Sigmoid colon (tissue), 4 donors: ENCODE results near the gene TIMP3.

Experiments used
- CTCF ChIP-seq, 4 experiments: fragments of 450-650 bp in 3 of 4; fragments of 200-600 bp in 1 of 4; IDR thresholded peaks; one replicate each; pipeline ENCODE4 v1.5.1; 2016 to 2019; ENCODE audit warnings: antibody characterized with exemption in 4 of 4, mild to moderate bottlenecking in 3 of 4, moderate library complexity in 2 of 4
- EP300 ChIP-seq, 4 donors: sonication (generic); formaldehyde crosslinking; IDR thresholded peaks; one replicate each; pipeline ENCODE4 v1.6.1; 2017; ENCODE audit warnings: antibody characterized with exemption in 4 of 4
- POLR2A ChIP-seq, 2 donors: fragments of 450-650 bp; IDR thresholded peaks; one replicate each; pipeline ENCODE4 v1.6.1; 2016; ENCODE audit warnings: antibody characterized with exemption in 2 of 2, mild to moderate bottlenecking in 2 of 2, moderate library complexity in 2 of 2

- TF ChIP-seq CTCF (IDR thresholded peaks at IDR 0.05) (no peak), EP300 (IDR thresholded peaks at IDR 0.05) (no peak), POLR2A (IDR thresholded peaks at IDR 0.05) (no peak)
Measured at GRCh38 chr22:32809786-32810554, 8.5 kb downstream of the TIMP3 start.
